Panc1 (cell line): Measurements from ENCODE around the gene KCNA3. TPM values are rescaled to one million over a fixed set of nuclear protein-coding genes. Genes with fewer than 3 reads are reported as not detected.

Experiments used
- ATAC-seq: fragments of 200-7000 bp; cut with Tn5 transposase; 2 replicates; pipeline ENCODE4 v1.9.1; 2020; ENCODE audit warnings: mild to moderate bottlenecking, moderate library complexity
- BruUV-seq: library from RNA; stranded (reverse); fragments of 400-500 nt; replicated peaks from 2 replicates; lab custom pipeline; 2021; lab: Mats Ljungman, UMichigan
- CTCF ChIA-PET: fragments of 300-600 bp; sonication (Branson Sonifier 250); formaldehyde crosslinking; loops from one replicate; lab custom pipeline; 2022; ENCODE audit warnings: antibody characterized with exemption; lab: Charles Lee
- POLR2A ChIA-PET: fragments of 300-600 bp; sonication (Branson Sonifier 250); formaldehyde crosslinking; loops from one replicate; lab custom pipeline; 2022; ENCODE audit warnings: antibody characterized with exemption; lab: Charles Lee
- DNase-seq: peaks from one replicate; pipeline ENCODE4 v3.0.0-alpha.2; 2010; ENCODE audit warnings: low read depth, low spot score
- H3K27ac ChIP-seq: 2 replicates; pipeline ENCODE4 v1.5.1; 2011; ENCODE audit warnings: mild to moderate bottlenecking, low read length, inconsistent platforms
- H3K27me3 ChIP-seq: fragments of 200-500 bp; sonication (Bioruptor generic); 2 replicates; pipeline ENCODE4 v1.6.0; 2014; ENCODE audit warnings: low read length, inconsistent platforms; ENCODE audit not compliant: control insufficient read depth, insufficient read depth
- H3K36me3 ChIP-seq: fragments of 200-500 bp; sonication (Bioruptor generic); 2 replicates; pipeline ENCODE4 v1.5.1; 2014; ENCODE audit warnings: inconsistent platforms, mild to moderate bottlenecking, low read length, moderate library complexity; ENCODE audit not compliant: control insufficient read depth, insufficient read depth
- H3K4me1 ChIP-seq: 2 replicates; pipeline ENCODE4 v1.5.1; 2011; ENCODE audit warnings: inconsistent platforms, mild to moderate bottlenecking, low read length, moderate library complexity; ENCODE audit not compliant: control insufficient read depth, insufficient read depth
- H3K4me3 ChIP-seq, 2 experiments: 2 replicates each; pipeline ENCODE4 v1.5.1; 2011 to 2012; ENCODE audit warnings: low read depth in 2 of 2, low read length in 2 of 2, mild to moderate bottlenecking in 2 of 2, inconsistent platforms in 1 of 2, moderate library complexity in 1 of 2
- H3K9me3 ChIP-seq: fragments of 200-500 bp; sonication (Bioruptor generic); 2 replicates; pipeline ENCODE4 v1.5.1; 2014; ENCODE audit warnings: low read depth, mild to moderate bottlenecking, inconsistent platforms, low read length, moderate library complexity; ENCODE audit not compliant: control insufficient read depth, insufficient read depth
- CTCF ChIP-seq: fragments of 450-650 bp; IDR thresholded peaks from 2 replicates; pipeline ENCODE4 v1.5.1; 2017; ENCODE audit warnings: mild to moderate bottlenecking
- POLR2AphosphoS5 ChIP-seq: IDR thresholded peaks from 2 replicates; pipeline ENCODE4 v1.6.1; 2012; ENCODE audit warnings: mild to moderate bottlenecking, low read depth, low read length, moderate library complexity
- REST ChIP-seq, 2 experiments: IDR thresholded peaks; 2 replicates each; pipeline ENCODE4 v1.6.1; 2011 to 2012; ENCODE audit warnings: low read depth in 2 of 2, control low read depth in 1 of 2, low read length in 1 of 2, mild to moderate bottlenecking in 1 of 2, moderate library complexity in 1 of 2; ENCODE audit not compliant: insufficient read depth in 1 of 2
- SIN3A ChIP-seq: IDR thresholded peaks from 2 replicates; pipeline ENCODE4 v1.6.1; 2012; ENCODE audit warnings: low read depth, mild to moderate bottlenecking, low read length, moderate library complexity, borderline replicate concordance; ENCODE audit not compliant: insufficient read depth
- TCF7L2 ChIP-seq: IDR thresholded peaks from 2 replicates; pipeline ENCODE4 v1.6.1; 2011; ENCODE audit warnings: mild to moderate bottlenecking, low read depth, low read length, inconsistent platforms
- in situ Hi-C: cut with HindIII; loops from 2 replicates; pipeline ENCODE4 v1.10.0; 2016; ENCODE audit warnings: low sequenced_read_pairs, low pct_unique_long_range_greater_than_20kb
- intact Hi-C: fragments of 100-400 bp; cut with micrococcal nuclease; formaldehyde crosslinking; loops from one replicate; pipeline ENCODE4 v1.10.0; 2022; ENCODE audit not compliant: unreplicated experiment
- total RNA-seq: library from RNA; stranded (reverse); gene quantifications from one replicate; pipeline ENCODE4 v1.2.1, GENCODE V29; 2021; ENCODE audit not compliant: unreplicated experiment

The KCNA3 gene
- total RNA-seq, 1 experiment from 2014 or later = not detected

GRCh38 chr1:110717179-110717578 lies 42.4 kb upstream of the KCNA3 start:
- ChIA-PET POLR2A (no interaction called here), CTCF (no interaction called here)
- no peak for TF ChIP-seq CTCF
- no peak for TF ChIP-seq TCF7L2
- no peak for TF ChIP-seq REST (IDR thresholded peaks at IDR 0.05; ENCODE audit: insufficient read depth in 1 of 2, low read depth in 2 of 2, low read length in 1 of 2)
- TF ChIP-seq SIN3A = no peak
- TF ChIP-seq POLR2AphosphoS5 = no peak
- Histone ChIP-seq H3K27me3 (no peaks in the 10 kb centered on the region), H3K4me3 (no peak overlapping the region), H3K27ac (no peak overlapping the region), H3K9me3 (no peaks in the 10 kb centered on the region), H3K4me1 (no peaks in the 10 kb centered on the region), H3K36me3 (no peaks in the 10 kb centered on the region)
- intact Hi-C loops (no loop called here), in situ Hi-C loops (no loop called here)
- DNase-seq = no peak
- no peak for ATAC-seq
- no TSS peak for BruUV-seq

GRCh38 chr1:110714374-110714995 lies 39.7 kb upstream of the KCNA3 start:
- ATAC-seq = no peak
- Histone ChIP-seq H3K4me3 (no peak overlapping the region), H3K4me1 (no peaks in the 10 kb centered on the region), H3K27ac (no peak overlapping the region), H3K9me3 (no peaks in the 10 kb centered on the region), H3K27me3 (no peaks in the 10 kb centered on the region), H3K36me3 (no peaks in the 10 kb centered on the region)
- no peak for DNase-seq
- intact Hi-C loops (no loop called here), in situ Hi-C loops (no loop called here)
- POLR2A ChIA-PET = no interaction called here
- no TSS peak for BruUV-seq
- TF ChIP-seq TCF7L2 (no peak), SIN3A (no peak), REST (IDR thresholded peaks at IDR 0.05; ENCODE audit: insufficient read depth in 1 of 2, low read depth in 2 of 2, low read length in 1 of 2) (no peak), POLR2AphosphoS5 (no peak), CTCF (no peak)
- CTCF ChIA-PET = no interaction called here
